Dendritic cell treated with granulocyte-macrophage colony-stimulating factor and Interleukin-4, amounts not matched to agents 40 ng/mL and 50 ng/mL, for 4 days (primary cell): Measurements from ENCODE around the gene ZCCHC7.

Source experiments
- H3K27ac Mint-ChIP-seq: one replicate; pipeline ENCODE4 v1.8.0; 2022; ENCODE audit warnings: mild to moderate bottlenecking, mixed read lengths
- H3K27me3 Mint-ChIP-seq: one replicate; pipeline ENCODE4 v1.8.0; 2022; ENCODE audit warnings: mild to moderate bottlenecking, mixed read lengths
- H3K36me3 Mint-ChIP-seq: one replicate; pipeline ENCODE4 v1.8.0; 2022; ENCODE audit warnings: low read depth, mixed read lengths
- H3K4me1 Mint-ChIP-seq: one replicate; pipeline ENCODE4 v1.8.0; 2022; ENCODE audit warnings: low read depth, mixed read lengths
- H3K4me3 Mint-ChIP-seq: one replicate; pipeline ENCODE4 v1.8.0; 2022; ENCODE audit warnings: mild to moderate bottlenecking, moderate library complexity, mixed read lengths
- H3K9me3 Mint-ChIP-seq: one replicate; pipeline ENCODE4 v1.8.0; 2022; ENCODE audit warnings: mixed read lengths
- intact Hi-C: fragments of 100-400 bp; cut with micrococcal nuclease; formaldehyde crosslinking; loops from one replicate; pipeline ENCODE4 v1.15.0; 2022

Gene ZCCHC7

GRCh38 chr9:37329576-37329975 lies 209.2 kb downstream of the ZCCHC7 start:
- Mint-ChIP-seq H3K27me3 (no peaks in the 10 kb centered on the region), H3K27ac (no peak overlapping the region), H3K9me3 (no peaks in the 10 kb centered on the region), H3K4me1 (no peaks in the 10 kb centered on the region), H3K4me3 (no peak overlapping the region), H3K36me3 (peaks cover 15% of the 10 kb centered on the region)
- intact Hi-C loops: no loop called here

- Mint-ChIP-seq H3K4me1 (no peaks in the 10 kb centered on the region), H3K9me3 (no peaks in the 10 kb centered on the region), H3K27me3 (no peaks in the 10 kb centered on the region), H3K4me3 (no peak overlapping the region), H3K27ac (no peak overlapping the region), H3K36me3 (peaks cover 11% of the 10 kb centered on the region)
- intact Hi-C loops: loop anchor here (10.0 kb wide), 1 partner anchor 337 kb away; no protein-coding TSS in a partner anchor
Measured at GRCh38 chr9:37331871-37332270, 211.5 kb downstream of the ZCCHC7 start.

- H3K36me3 Mint-ChIP-seq: peaks cover 4% of the 10 kb centered on the region
- H3K4me1 Mint-ChIP-seq: no peaks in the 10 kb centered on the region
- no peaks in the 10 kb centered on the region for H3K27me3 Mint-ChIP-seq
- H3K4me3 Mint-ChIP-seq: no peak overlapping the region
- no peaks in the 10 kb centered on the region for H3K9me3 Mint-ChIP-seq
- no peak overlapping the region for H3K27ac Mint-ChIP-seq
- intact Hi-C loops: loop anchor here (10.0 kb wide), 1 partner anchor 338 kb away; no protein-coding TSS in a partner anchor
Measured at GRCh38 chr9:37332578-37332977, 212.2 kb downstream of the ZCCHC7 start.

GRCh38 chr9:37333288-37333687 lies 212.9 kb downstream of the ZCCHC7 start:
- H3K27me3 Mint-ChIP-seq: no peaks in the 10 kb centered on the region
- H3K4me3 Mint-ChIP-seq: no peak overlapping the region
- no peak overlapping the region for H3K27ac Mint-ChIP-seq
- no peaks in the 10 kb centered on the region for H3K4me1 Mint-ChIP-seq
- H3K36me3 Mint-ChIP-seq: no peaks in the 10 kb centered on the region
- intact Hi-C loops: loop anchor here (10.0 kb wide), 1 partner anchor 338 kb away; no protein-coding TSS in a partner anchor
- no peaks in the 10 kb centered on the region for H3K9me3 Mint-ChIP-seq

- Mint-ChIP-seq H3K4me3 (no peak overlapping the region), H3K27me3 (no peaks in the 10 kb centered on the region), H3K9me3 (no peaks in the 10 kb centered on the region), H3K4me1 (no peaks in the 10 kb centered on the region), H3K36me3 (no peaks in the 10 kb centered on the region), H3K27ac (no peak overlapping the region)
- intact Hi-C loops: loop anchor here (10.0 kb wide), 1 partner anchor 340 kb away; no protein-coding TSS in a partner anchor
Measured at GRCh38 chr9:37335238-37335637, 214.9 kb downstream of the ZCCHC7 start.

GRCh38 chr9:37336150-37336549 lies 215.8 kb downstream of the ZCCHC7 start:
- H3K4me3 Mint-ChIP-seq: no peak overlapping the region
- intact Hi-C loops: loop anchor here (10.0 kb wide), 1 partner anchor 341 kb away; no protein-coding TSS in a partner anchor

GRCh38 chr9:37337301-37337890 lies 217.0 kb downstream of the ZCCHC7 start:
- Mint-ChIP-seq H3K4me1 (no peaks in the 10 kb centered on the region), H3K9me3 (no peaks in the 10 kb centered on the region), H3K27me3 (no peaks in the 10 kb centered on the region), H3K36me3 (no peaks in the 10 kb centered on the region), H3K27ac (no peak overlapping the region), H3K4me3 (no peak overlapping the region)
- intact Hi-C loops: loop anchor here (10.0 kb wide), 1 partner anchor 343 kb away; no protein-coding TSS in a partner anchor

More at GRCh38 chr9:37336150-37336549, 215.8 kb downstream of the ZCCHC7 start:
- no peaks in the 10 kb centered on the region for H3K27me3 Mint-ChIP-seq
- no peaks in the 10 kb centered on the region for H3K36me3 Mint-ChIP-seq
- H3K9me3 Mint-ChIP-seq: no peaks in the 10 kb centered on the region
- H3K4me1 Mint-ChIP-seq: no peaks in the 10 kb centered on the region
- H3K27ac Mint-ChIP-seq: no peak overlapping the region

GRCh38 chr9:37338218-37338617 lies 217.8 kb downstream of the ZCCHC7 start:
- H3K36me3 Mint-ChIP-seq: no peaks in the 10 kb centered on the region
- no peaks in the 10 kb centered on the region for H3K9me3 Mint-ChIP-seq
- no peaks in the 10 kb centered on the region for H3K4me1 Mint-ChIP-seq
- no peaks in the 10 kb centered on the region for H3K27me3 Mint-ChIP-seq
- H3K4me3 Mint-ChIP-seq: no peak overlapping the region
- H3K27ac Mint-ChIP-seq: no peak overlapping the region
- intact Hi-C loops: loop anchor here (10.0 kb wide), 1 partner anchor 343 kb away; no protein-coding TSS in a partner anchor

GRCh38 chr9:37339923-37340322 lies 219.5 kb downstream of the ZCCHC7 start:
- no peaks in the 10 kb centered on the region for H3K4me1 Mint-ChIP-seq
- H3K4me3 Mint-ChIP-seq: no peak overlapping the region
- no peaks in the 10 kb centered on the region for H3K27me3 Mint-ChIP-seq
- peaks cover 10% of the 10 kb centered on the region for H3K36me3 Mint-ChIP-seq
- H3K27ac Mint-ChIP-seq: no peak overlapping the region
- no peaks in the 10 kb centered on the region for H3K9me3 Mint-ChIP-seq
- intact Hi-C loops: loop anchor here (10.0 kb wide), 1 partner anchor 345 kb away; no protein-coding TSS in a partner anchor

- Mint-ChIP-seq H3K9me3 (no peaks in the 10 kb centered on the region), H3K27ac (no peak overlapping the region), H3K36me3 (peaks cover 13% of the 10 kb centered on the region), H3K4me3 (no peak overlapping the region), H3K4me1 (no peaks in the 10 kb centered on the region), H3K27me3 (no peaks in the 10 kb centered on the region)
- intact Hi-C loops: no loop called here
Measured at GRCh38 chr9:37340961-37341360, 220.6 kb downstream of the ZCCHC7 start.

- Mint-ChIP-seq H3K27me3 (no peaks in the 10 kb centered on the region), H3K9me3 (no peaks in the 10 kb centered on the region), H3K4me3 (no peak overlapping the region), H3K27ac (no peak overlapping the region), H3K4me1 (no peaks in the 10 kb centered on the region), H3K36me3 (peaks cover 13% of the 10 kb centered on the region)
- intact Hi-C loops: no loop called here
Measured at GRCh38 chr9:37341704-37342103, 221.3 kb downstream of the ZCCHC7 start.

GRCh38 chr9:37342493-37342892 lies 222.1 kb downstream of the ZCCHC7 start:
- H3K27ac Mint-ChIP-seq: no peak overlapping the region
- no peaks in the 10 kb centered on the region for H3K27me3 Mint-ChIP-seq
- H3K4me1 Mint-ChIP-seq: no peaks in the 10 kb centered on the region
- peaks cover 13% of the 10 kb centered on the region for H3K36me3 Mint-ChIP-seq
- H3K9me3 Mint-ChIP-seq: no peaks in the 10 kb centered on the region
- H3K4me3 Mint-ChIP-seq: no peak overlapping the region
- intact Hi-C loops: no loop called here

GRCh38 chr9:37342895-37343294 lies 222.5 kb downstream of the ZCCHC7 start:
- no peaks in the 10 kb centered on the region for H3K9me3 Mint-ChIP-seq
- H3K4me3 Mint-ChIP-seq: no peak overlapping the region
- intact Hi-C loops: no loop called here
- H3K36me3 Mint-ChIP-seq: peaks cover 17% of the 10 kb centered on the region
- no peaks in the 10 kb centered on the region for H3K4me1 Mint-ChIP-seq
- H3K27me3 Mint-ChIP-seq: no peaks in the 10 kb centered on the region
- no peak overlapping the region for H3K27ac Mint-ChIP-seq

GRCh38 chr9:37343724-37344123 lies 223.3 kb downstream of the ZCCHC7 start:
- Mint-ChIP-seq H3K9me3 (no peaks in the 10 kb centered on the region), H3K4me1 (no peaks in the 10 kb centered on the region), H3K27me3 (no peaks in the 10 kb centered on the region), H3K4me3 (no peak overlapping the region), H3K27ac (no peak overlapping the region), H3K36me3 (peaks cover 25% of the 10 kb centered on the region)
- intact Hi-C loops: no loop called here

GRCh38 chr9:37345038-37345437 lies 224.7 kb downstream of the ZCCHC7 start:
- Mint-ChIP-seq H3K4me3 (no peak overlapping the region), H3K9me3 (no peaks in the 10 kb centered on the region), H3K4me1 (no peaks in the 10 kb centered on the region), H3K27me3 (no peaks in the 10 kb centered on the region), H3K36me3 (peaks cover 34% of the 10 kb centered on the region), H3K27ac (no peak overlapping the region)
- intact Hi-C loops: no loop called here
